Panc1 (cell line): ENCODE results near the gene MAGEB3. TPM values are rescaled to one million over a fixed set of nuclear protein-coding genes. Genes with fewer than 3 reads are reported as not detected.

Experiments used
- ATAC-seq: fragments of 200-7000 bp; cut with Tn5 transposase; 2 replicates; pipeline ENCODE4 v1.9.1; 2020; ENCODE audit warnings: mild to moderate bottlenecking, moderate library complexity
- BruUV-seq: library from RNA; stranded (reverse); fragments of 400-500 nt; replicated peaks from 2 replicates; lab custom pipeline; 2021; lab: Mats Ljungman, UMichigan
- CTCF ChIA-PET: fragments of 300-600 bp; sonication (Branson Sonifier 250); formaldehyde crosslinking; loops from one replicate; lab custom pipeline; 2022; ENCODE audit warnings: antibody characterized with exemption; lab: Charles Lee
- POLR2A ChIA-PET: fragments of 300-600 bp; sonication (Branson Sonifier 250); formaldehyde crosslinking; loops from one replicate; lab custom pipeline; 2022; ENCODE audit warnings: antibody characterized with exemption; lab: Charles Lee
- DNase-seq: peaks from one replicate; pipeline ENCODE4 v3.0.0-alpha.2; 2010; ENCODE audit warnings: low read depth, low spot score
- H3K27ac ChIP-seq: 2 replicates; pipeline ENCODE4 v1.5.1; 2011; ENCODE audit warnings: mild to moderate bottlenecking, low read length, inconsistent platforms
- H3K27me3 ChIP-seq: fragments of 200-500 bp; sonication (Bioruptor generic); 2 replicates; pipeline ENCODE4 v1.6.0; 2014; ENCODE audit warnings: low read length, inconsistent platforms; ENCODE audit not compliant: control insufficient read depth, insufficient read depth
- H3K36me3 ChIP-seq: fragments of 200-500 bp; sonication (Bioruptor generic); 2 replicates; pipeline ENCODE4 v1.5.1; 2014; ENCODE audit warnings: inconsistent platforms, mild to moderate bottlenecking, low read length, moderate library complexity; ENCODE audit not compliant: control insufficient read depth, insufficient read depth
- H3K4me1 ChIP-seq: 2 replicates; pipeline ENCODE4 v1.5.1; 2011; ENCODE audit warnings: inconsistent platforms, mild to moderate bottlenecking, low read length, moderate library complexity; ENCODE audit not compliant: control insufficient read depth, insufficient read depth
- H3K4me3 ChIP-seq, 2 experiments: 2 replicates each; pipeline ENCODE4 v1.5.1; 2011 to 2012; ENCODE audit warnings: low read depth in 2 of 2, low read length in 2 of 2, mild to moderate bottlenecking in 2 of 2, inconsistent platforms in 1 of 2, moderate library complexity in 1 of 2
- H3K9me3 ChIP-seq: fragments of 200-500 bp; sonication (Bioruptor generic); 2 replicates; pipeline ENCODE4 v1.5.1; 2014; ENCODE audit warnings: low read depth, mild to moderate bottlenecking, inconsistent platforms, low read length, moderate library complexity; ENCODE audit not compliant: control insufficient read depth, insufficient read depth
- CTCF ChIP-seq: fragments of 450-650 bp; IDR thresholded peaks from 2 replicates; pipeline ENCODE4 v1.5.1; 2017; ENCODE audit warnings: mild to moderate bottlenecking
- POLR2AphosphoS5 ChIP-seq: IDR thresholded peaks from 2 replicates; pipeline ENCODE4 v1.6.1; 2012; ENCODE audit warnings: mild to moderate bottlenecking, low read depth, low read length, moderate library complexity
- REST ChIP-seq, 2 experiments: IDR thresholded peaks; 2 replicates each; pipeline ENCODE4 v1.6.1; 2011 to 2012; ENCODE audit warnings: low read depth in 2 of 2, control low read depth in 1 of 2, low read length in 1 of 2, mild to moderate bottlenecking in 1 of 2, moderate library complexity in 1 of 2; ENCODE audit not compliant: insufficient read depth in 1 of 2
- SIN3A ChIP-seq: IDR thresholded peaks from 2 replicates; pipeline ENCODE4 v1.6.1; 2012; ENCODE audit warnings: low read depth, mild to moderate bottlenecking, low read length, moderate library complexity, borderline replicate concordance; ENCODE audit not compliant: insufficient read depth
- TCF7L2 ChIP-seq: IDR thresholded peaks from 2 replicates; pipeline ENCODE4 v1.6.1; 2011; ENCODE audit warnings: mild to moderate bottlenecking, low read depth, low read length, inconsistent platforms
- in situ Hi-C: cut with HindIII; loops from 2 replicates; pipeline ENCODE4 v1.10.0; 2016; ENCODE audit warnings: low sequenced_read_pairs, low pct_unique_long_range_greater_than_20kb
- intact Hi-C: fragments of 100-400 bp; cut with micrococcal nuclease; formaldehyde crosslinking; loops from one replicate; pipeline ENCODE4 v1.10.0; 2022; ENCODE audit not compliant: unreplicated experiment
- total RNA-seq: library from RNA; stranded (reverse); gene quantifications from one replicate; pipeline ENCODE4 v1.2.1, GENCODE V29; 2021; ENCODE audit not compliant: unreplicated experiment

The MAGEB3 gene
- total RNA-seq, 1 experiment from 2014 or later: not detected

GRCh38 chrX:30262763-30263162, 32.3 kb downstream of the MAGEB3 start:
- ChIA-PET CTCF (no interaction called here), POLR2A (no interaction called here)
- Histone ChIP-seq H3K27me3 (no peaks in the 10 kb centered on the region), H3K36me3 (no peaks in the 10 kb centered on the region), H3K9me3 (no peaks in the 10 kb centered on the region), H3K4me3 (no peak overlapping the region), H3K4me1 (no peaks in the 10 kb centered on the region), H3K27ac (no peak overlapping the region)
- no peak for DNase-seq
- in situ Hi-C loops (no loop called here), intact Hi-C loops (no loop called here)
- no TSS peak for BruUV-seq
- no peak for ATAC-seq
- TF ChIP-seq SIN3A (no peak), POLR2AphosphoS5 (no peak), REST (IDR thresholded peaks at IDR 0.05; ENCODE audit: insufficient read depth in 1 of 2, low read depth in 2 of 2, low read length in 1 of 2) (no peak), TCF7L2 (no peak), CTCF (no peak)

- no peak for DNase-seq
These were observed 40.2 kb downstream of the MAGEB3 start for GRCh38 chrX:30270639-30271038.

More at GRCh38 chrX:30270639-30271038, 40.2 kb downstream of the MAGEB3 start:
- no TSS peak for BruUV-seq
- CTCF ChIA-PET: no interaction called here
- TF ChIP-seq REST (IDR thresholded peaks at IDR 0.05; ENCODE audit: insufficient read depth in 1 of 2, low read depth in 2 of 2, low read length in 1 of 2) (no peak), CTCF (no peak), POLR2AphosphoS5 (no peak), SIN3A (no peak), TCF7L2 (no peak)
- in situ Hi-C loops (no loop called here), intact Hi-C loops (no loop called here)
- Histone ChIP-seq H3K4me1 (no peaks in the 10 kb centered on the region), H3K27ac (no peak overlapping the region), H3K27me3 (no peaks in the 10 kb centered on the region), H3K4me3 (no peak overlapping the region), H3K36me3 (no peaks in the 10 kb centered on the region), H3K9me3 (no peaks in the 10 kb centered on the region)
- ATAC-seq: no peak
- POLR2A ChIA-PET: no interaction called here
